SK-N-SH (cell line): ENCODE measurements around the gene MVB12B. TPM values are rescaled to one million over a fixed set of nuclear protein-coding genes. Genes with fewer than 3 reads are reported as not detected.

Experiments
- CTCF ChIA-PET: fragments of 300-600, 350-600 bp; formaldehyde crosslinking; extraction: SDS; loops from one replicate; lab custom pipeline; 2021; lab: Yijun Ruan, JAX
- POLR2A ChIA-PET: fragments of 350-600 bp; sonication (Branson Sonifier 250); formaldehyde crosslinking; extraction: SDS; loops from one replicate; lab custom pipeline; 2020; ENCODE audit warnings: antibody characterized with exemption, inconsistent platforms; lab: Yijun Ruan, JAX
- DNase-seq: peaks from one replicate; pipeline ENCODE4 v3.0.0; 2012
- H2AFZ ChIP-seq: fragments of 200-600 bp; sonication (generic); 2 replicates; pipeline ENCODE4 v1.8.1; 2016; ENCODE audit warnings: antibody characterized with exemption, mild to moderate bottlenecking, low read depth
- H3F3A ChIP-seq: fragments of 200-600 bp; sonication (generic); replicated peaks from 2 replicates; pipeline ENCODE3; 2016; ENCODE audit warnings: antibody characterized with exemption, mild to moderate bottlenecking; ENCODE audit not compliant: insufficient read depth
- H3K27ac ChIP-seq, 2 experiments: fragments of 200-500 bp in 1 of 2; fragments of 200-600 bp in 1 of 2; sonication (Bioruptor generic) in 1 of 2; sonication (generic), shearing (Covaris generic) in 1 of 2; 2 replicates each; pipeline versions ENCODE4 v1.5.1 to v1.6.1; 2014 to 2016; ENCODE audit warnings: low read depth in 2 of 2, inconsistent platforms in 1 of 2, low read length in 1 of 2, mild to moderate bottlenecking in 1 of 2, mixed read lengths in 1 of 2
- H3K27me3 ChIP-seq: fragments of 200-600 bp; sonication (generic), shearing (Covaris generic); 2 replicates; pipeline ENCODE4 v1.6.1; 2016; ENCODE audit warnings: mixed run types; ENCODE audit not compliant: insufficient read depth
- H3K36me3 ChIP-seq, 2 experiments: fragments of 200-500 bp in 1 of 2; fragments of 200-600 bp in 1 of 2; sonication (Bioruptor generic) in 1 of 2; sonication (generic) in 1 of 2; replicated peaks in 1 of 2; 2 replicates each; pipeline versions ENCODE3 to v1.5.1; 2014 to 2016; ENCODE audit warnings: low read length in 1 of 2, mild to moderate bottlenecking in 1 of 2; ENCODE audit not compliant: insufficient read depth in 2 of 2, control insufficient read depth in 1 of 2
- H3K4me1 ChIP-seq, 2 experiments: fragments of 200-500 bp in 1 of 2; fragments of 200-600 bp in 1 of 2; sonication (Bioruptor generic) in 1 of 2; sonication (generic), shearing (Covaris generic) in 1 of 2; 2 replicates each; pipeline versions ENCODE4 v1.5.1 to v1.6.1; 2014 to 2016; ENCODE audit warnings: low read depth in 1 of 2, low read length in 1 of 2, mixed run types in 1 of 2; ENCODE audit not compliant: insufficient read depth in 2 of 2, control insufficient read depth in 1 of 2
- H3K4me2 ChIP-seq: fragments of 200-600 bp; sonication (generic), shearing (Covaris generic); 2 replicates; pipeline ENCODE4 v1.6.1; 2017; ENCODE audit warnings: mixed run types
- H3K4me3 ChIP-seq, 2 experiments: fragments of 200-500 bp in 1 of 2; fragments of 200-600 bp in 1 of 2; sonication (Bioruptor generic) in 1 of 2; sonication (generic), shearing (Covaris generic) in 1 of 2; 2 replicates each; pipeline versions ENCODE4 v1.5.1 to v1.8.1; 2014 to 2016; ENCODE audit warnings: low read depth in 2 of 2, inconsistent platforms in 1 of 2, low read length in 1 of 2, mild to moderate bottlenecking in 1 of 2, mixed read lengths in 1 of 2, moderate library complexity in 1 of 2
- H3K79me2 ChIP-seq: fragments of 200-600 bp; sonication (generic); 2 replicates; pipeline ENCODE4 v1.8.1; 2017; ENCODE audit warnings: mild to moderate bottlenecking; ENCODE audit not compliant: insufficient read depth
- H3K9ac ChIP-seq: fragments of 200-600 bp; sonication (generic); 2 replicates; pipeline ENCODE4 v1.6.1; 2017; ENCODE audit warnings: mixed run types
- H3K9me2 ChIP-seq: fragments of 200-600 bp; sonication (generic); 2 replicates; pipeline ENCODE4 v1.6.1; 2017; ENCODE audit warnings: mixed run types
- H3K9me3 ChIP-seq: fragments of 200-600 bp; sonication (generic); 2 replicates; pipeline ENCODE4 v1.6.1; 2017; ENCODE audit warnings: mixed run types, mild to moderate bottlenecking, moderate library complexity
- H4K20me1 ChIP-seq: fragments of 200-600 bp; sonication (generic); 2 replicates; pipeline ENCODE4 v1.6.1; 2017; ENCODE audit warnings: mild to moderate bottlenecking, mixed run types; ENCODE audit not compliant: insufficient read depth
- FOSL2 ChIP-seq: IDR thresholded peaks from 2 replicates; pipeline ENCODE4 v1.4.0; 2012; ENCODE audit warnings: low read depth, mild to moderate bottlenecking, moderate library complexity, borderline replicate concordance
- FOXJ3 ChIP-seq: sonication (generic); formaldehyde crosslinking; IDR thresholded peaks from 2 replicates; pipeline ENCODE4 v1.5.1; 2020; ENCODE audit warnings: mild to moderate bottlenecking, missing genetic modification reagents
- GABPA ChIP-seq: IDR thresholded peaks from 2 replicates; pipeline ENCODE4 v1.4.0; 2012; ENCODE audit warnings: low read depth, mild to moderate bottlenecking
- JUND ChIP-seq: IDR thresholded peaks from 2 replicates; pipeline ENCODE4 v1.4.0; 2012
- YY1 ChIP-seq: IDR thresholded peaks from 2 replicates; pipeline ENCODE4 v1.4.0; 2012; ENCODE audit warnings: low read depth, mild to moderate bottlenecking
- WGBS: methylation state at CpG from one replicate; pipeline ENCODE4 v1.1.6; 2017; ENCODE audit warnings: low lambda C conversion rate; 5-methylcytosine and 5-hydroxymethylcytosine counted together
- polyA plus RNA-seq, 3 experiments: library from polyadenylated mRNA; depleted of rRNA; stranded (reverse); fragments of >200 nt; gene quantifications; 2 replicates each; pipeline ENCODE4 v1.2.3, GENCODE V29; 2012
- TF ChIP-seq, protein P1 (sequence below): fragments of 200-600 bp; sonication (generic); IDR thresholded peaks from 2 replicates; pipeline ENCODE4 v1.6.1; 2017; ENCODE audit warnings: antibody characterized with exemption, mild to moderate bottlenecking, moderate library complexity
- TF ChIP-seq, protein P2 (sequence below): IDR thresholded peaks from 2 replicates; pipeline ENCODE4 v1.4.0; 2012; ENCODE audit warnings: low read depth, borderline replicate concordance
- TF ChIP-seq, protein P3 (sequence below): IDR thresholded peaks from 2 replicates; pipeline ENCODE4 v1.6.1; 2012; ENCODE audit warnings: mild to moderate bottlenecking, low read depth, low read length, moderate library complexity

MVB12B gene
- polyA plus RNA-seq, 1 of the 3 experiments (the other 2 are of a cell fraction): 5.1 TPM

DNA sequence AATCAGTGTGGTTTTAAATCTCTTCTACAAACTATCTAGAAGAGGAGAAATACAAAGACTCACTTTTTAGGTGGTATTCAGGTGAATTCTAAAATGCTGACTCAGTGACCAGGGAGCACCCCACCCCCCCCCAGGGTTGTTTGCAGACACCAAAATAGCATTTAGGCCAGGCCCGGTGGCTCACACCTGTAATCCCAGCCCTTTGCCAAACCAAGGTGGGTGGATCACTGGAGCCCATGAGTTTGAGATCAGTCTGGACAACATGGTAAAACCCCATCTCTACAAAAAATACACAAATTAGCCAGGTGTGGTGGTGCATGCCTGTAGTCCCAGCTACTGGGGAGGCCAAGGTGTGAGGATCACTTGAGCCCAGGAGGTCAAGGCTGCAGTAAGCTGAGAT, 168.1 kb downstream of the MVB12B start:
- Histone ChIP-seq H2AFZ (no peak overlapping the region), H3K79me2 (no peaks in the 10 kb centered on the region), H3K27me3 (no peaks in the 10 kb centered on the region), H3K4me1 (peaks cover 0 to 6% of the 10 kb centered on the region in 2 experiments; a peak in 1 of 4 replicates), H3K27ac (no peak overlapping the region), H3K9me3 (no peaks in the 10 kb centered on the region), H3K4me2 (no peak overlapping the region), H3K4me3 (no peak overlapping the region), H3K9ac (no peak overlapping the region), H3K36me3 (no peaks in the 10 kb centered on the region), H3F3A (no peaks in the 10 kb centered on the region), H4K20me1 (no peaks in the 10 kb centered on the region), H3K9me2 (no peaks in the 10 kb centered on the region)
- CTCF ChIA-PET: interaction anchor here (6.7 to 16.1 kb wide), 2 partner anchors 63 to 95 kb away, joined by 69 to 739 read pairs; no protein-coding TSS in a partner anchor
- POLR2A ChIA-PET: no interaction called here
- TF ChIP-seq FOXJ3 (CRISPR knock-in tag) (no peak), YY1 (no peak), FOSL2 (no peak), JUND (no peak), GABPA (no peak)
- TF ChIP-seq, protein P1, sequence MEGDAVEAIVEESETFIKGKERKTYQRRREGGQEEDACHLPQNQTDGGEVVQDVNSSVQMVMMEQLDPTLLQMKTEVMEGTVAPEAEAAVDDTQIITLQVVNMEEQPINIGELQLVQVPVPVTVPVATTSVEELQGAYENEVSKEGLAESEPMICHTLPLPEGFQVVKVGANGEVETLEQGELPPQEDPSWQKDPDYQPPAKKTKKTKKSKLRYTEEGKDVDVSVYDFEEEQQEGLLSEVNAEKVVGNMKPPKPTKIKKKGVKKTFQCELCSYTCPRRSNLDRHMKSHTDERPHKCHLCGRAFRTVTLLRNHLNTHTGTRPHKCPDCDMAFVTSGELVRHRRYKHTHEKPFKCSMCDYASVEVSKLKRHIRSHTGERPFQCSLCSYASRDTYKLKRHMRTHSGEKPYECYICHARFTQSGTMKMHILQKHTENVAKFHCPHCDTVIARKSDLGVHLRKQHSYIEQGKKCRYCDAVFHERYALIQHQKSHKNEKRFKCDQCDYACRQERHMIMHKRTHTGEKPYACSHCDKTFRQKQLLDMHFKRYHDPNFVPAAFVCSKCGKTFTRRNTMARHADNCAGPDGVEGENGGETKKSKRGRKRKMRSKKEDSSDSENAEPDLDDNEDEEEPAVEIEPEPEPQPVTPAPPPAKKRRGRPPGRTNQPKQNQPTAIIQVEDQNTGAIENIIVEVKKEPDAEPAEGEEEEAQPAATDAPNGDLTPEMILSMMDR: no peak
- TF ChIP-seq, protein P2, sequence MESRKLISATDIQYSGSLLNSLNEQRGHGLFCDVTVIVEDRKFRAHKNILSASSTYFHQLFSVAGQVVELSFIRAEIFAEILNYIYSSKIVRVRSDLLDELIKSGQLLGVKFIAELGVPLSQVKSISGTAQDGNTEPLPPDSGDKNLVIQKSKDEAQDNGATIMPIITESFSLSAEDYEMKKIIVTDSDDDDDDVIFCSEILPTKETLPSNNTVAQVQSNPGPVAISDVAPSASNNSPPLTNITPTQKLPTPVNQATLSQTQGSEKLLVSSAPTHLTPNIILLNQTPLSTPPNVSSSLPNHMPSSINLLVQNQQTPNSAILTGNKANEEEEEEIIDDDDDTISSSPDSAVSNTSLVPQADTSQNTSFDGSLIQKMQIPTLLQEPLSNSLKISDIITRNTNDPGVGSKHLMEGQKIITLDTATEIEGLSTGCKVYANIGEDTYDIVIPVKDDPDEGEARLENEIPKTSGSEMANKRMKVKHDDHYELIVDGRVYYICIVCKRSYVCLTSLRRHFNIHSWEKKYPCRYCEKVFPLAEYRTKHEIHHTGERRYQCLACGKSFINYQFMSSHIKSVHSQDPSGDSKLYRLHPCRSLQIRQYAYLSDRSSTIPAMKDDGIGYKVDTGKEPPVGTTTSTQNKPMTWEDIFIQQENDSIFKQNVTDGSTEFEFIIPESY: no peak
- TF ChIP-seq, protein P3, sequence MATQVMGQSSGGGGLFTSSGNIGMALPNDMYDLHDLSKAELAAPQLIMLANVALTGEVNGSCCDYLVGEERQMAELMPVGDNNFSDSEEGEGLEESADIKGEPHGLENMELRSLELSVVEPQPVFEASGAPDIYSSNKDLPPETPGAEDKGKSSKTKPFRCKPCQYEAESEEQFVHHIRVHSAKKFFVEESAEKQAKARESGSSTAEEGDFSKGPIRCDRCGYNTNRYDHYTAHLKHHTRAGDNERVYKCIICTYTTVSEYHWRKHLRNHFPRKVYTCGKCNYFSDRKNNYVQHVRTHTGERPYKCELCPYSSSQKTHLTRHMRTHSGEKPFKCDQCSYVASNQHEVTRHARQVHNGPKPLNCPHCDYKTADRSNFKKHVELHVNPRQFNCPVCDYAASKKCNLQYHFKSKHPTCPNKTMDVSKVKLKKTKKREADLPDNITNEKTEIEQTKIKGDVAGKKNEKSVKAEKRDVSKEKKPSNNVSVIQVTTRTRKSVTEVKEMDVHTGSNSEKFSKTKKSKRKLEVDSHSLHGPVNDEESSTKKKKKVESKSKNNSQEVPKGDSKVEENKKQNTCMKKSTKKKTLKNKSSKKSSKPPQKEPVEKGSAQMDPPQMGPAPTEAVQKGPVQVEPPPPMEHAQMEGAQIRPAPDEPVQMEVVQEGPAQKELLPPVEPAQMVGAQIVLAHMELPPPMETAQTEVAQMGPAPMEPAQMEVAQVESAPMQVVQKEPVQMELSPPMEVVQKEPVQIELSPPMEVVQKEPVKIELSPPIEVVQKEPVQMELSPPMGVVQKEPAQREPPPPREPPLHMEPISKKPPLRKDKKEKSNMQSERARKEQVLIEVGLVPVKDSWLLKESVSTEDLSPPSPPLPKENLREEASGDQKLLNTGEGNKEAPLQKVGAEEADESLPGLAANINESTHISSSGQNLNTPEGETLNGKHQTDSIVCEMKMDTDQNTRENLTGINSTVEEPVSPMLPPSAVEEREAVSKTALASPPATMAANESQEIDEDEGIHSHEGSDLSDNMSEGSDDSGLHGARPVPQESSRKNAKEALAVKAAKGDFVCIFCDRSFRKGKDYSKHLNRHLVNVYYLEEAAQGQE: no peak
- DNase-seq: no peak
- WGBS: 100% methylated on average over 1 of the region's 1 CpG
